Fibroblast of the aortic adventitia (primary cell): ENCODE data around the gene ACTL6B. TPM values are rescaled to one million over a fixed set of nuclear protein-coding genes. Genes with fewer than 3 reads are reported as not detected.
A peak's percentile ranks its signal among the peaks of the same experiment; 100 is the strongest.

ENCODE experiments used
- DNase-seq: peaks from one replicate; pipeline ENCODE4 v3.0.0-alpha.2; 2010; ENCODE audit warnings: low read depth
- H3K4me3 ChIP-seq: 2 replicates; pipeline ENCODE4 v1.5.1; 2011; ENCODE audit warnings: low read depth, mild to moderate bottlenecking, control low read depth, low read length, moderate library complexity
- CTCF ChIP-seq: IDR thresholded peaks from 2 replicates; pipeline ENCODE4 v1.5.1; 2011; ENCODE audit warnings: mild to moderate bottlenecking, low read length, control low read depth, inconsistent platforms; ENCODE audit not compliant: insufficient read depth
- total RNA-seq: library from RNA; depleted of rRNA; stranded (reverse); fragments of >200 nt; gene quantifications from 2 replicates; pipeline ENCODE4 v1.2.3, GENCODE V29; 2012; ENCODE audit warnings: low replicate concordance

Gene ACTL6B
- total RNA-seq, 1 donor = not detected

GRCh38 chr7:100604028-100604975, 51.9 kb downstream of the ACTL6B start:
- peak overlapping the region; percentile 98 for H3K4me3 ChIP-seq
- peak; percentile 33 for TF ChIP-seq CTCF
- peak; percentile 54 for DNase-seq

- peak; percentile 36 for DNase-seq
Observed at GRCh38 chr7:100603726-100604027, 52.6 kb downstream of the ACTL6B start.

DNA sequence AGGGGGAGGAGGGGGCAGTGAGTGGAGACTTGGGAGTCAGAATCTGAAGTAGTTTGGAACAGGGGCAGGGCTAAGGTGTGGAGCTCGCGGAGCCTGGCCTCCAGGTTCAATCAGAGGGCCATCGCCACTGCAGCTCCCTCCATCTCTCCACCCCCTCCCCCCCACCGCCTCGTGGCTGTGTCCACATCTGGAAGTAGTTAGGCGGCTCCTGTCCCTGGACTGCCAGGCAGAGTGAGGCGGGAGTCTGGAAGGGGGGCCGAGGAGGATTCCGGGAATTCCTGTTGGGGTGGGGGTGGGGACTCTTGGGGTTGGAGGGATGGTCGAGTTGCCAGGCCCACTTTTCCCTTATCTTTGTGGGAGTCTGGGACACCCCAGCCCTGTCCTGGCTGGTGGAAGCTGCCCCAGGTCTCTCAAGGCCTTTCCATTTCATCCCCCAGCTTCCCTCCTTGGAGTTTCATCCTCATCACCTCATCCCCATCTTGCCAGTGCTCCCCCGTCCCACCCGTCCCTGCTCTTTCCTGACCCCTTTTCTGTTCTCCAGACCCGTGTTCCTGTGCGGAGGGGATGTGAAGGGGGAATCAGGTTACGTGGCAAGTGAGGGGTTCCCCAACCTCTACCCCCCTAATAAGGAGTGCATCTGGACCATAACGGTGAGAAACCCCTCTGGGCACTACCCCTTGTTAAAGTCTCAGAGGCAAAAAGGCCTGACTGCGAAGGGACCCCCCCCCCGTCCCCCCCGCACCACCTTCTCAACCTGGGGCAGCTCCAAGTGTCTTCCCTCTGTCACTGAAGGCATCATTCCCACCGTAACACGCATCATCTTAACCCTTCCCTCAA, 53.1 kb downstream of the ACTL6B start:
- peak; percentile 88 for DNase-seq
- H3K4me3 ChIP-seq = peak overlapping the region; percentile 98
- TF ChIP-seq CTCF = no peak

More at GRCh38 chr7:100603726-100604027, 52.6 kb downstream of the ACTL6B start:
- no peak for TF ChIP-seq CTCF
- H3K4me3 ChIP-seq = peak overlapping the region; percentile 98

- DNase-seq = no peak
- TF ChIP-seq CTCF = no peak
- H3K4me3 ChIP-seq = no peak overlapping the region
Observed at GRCh38 chr7:100600730-100601038, 55.6 kb downstream of the ACTL6B start.

DNA sequence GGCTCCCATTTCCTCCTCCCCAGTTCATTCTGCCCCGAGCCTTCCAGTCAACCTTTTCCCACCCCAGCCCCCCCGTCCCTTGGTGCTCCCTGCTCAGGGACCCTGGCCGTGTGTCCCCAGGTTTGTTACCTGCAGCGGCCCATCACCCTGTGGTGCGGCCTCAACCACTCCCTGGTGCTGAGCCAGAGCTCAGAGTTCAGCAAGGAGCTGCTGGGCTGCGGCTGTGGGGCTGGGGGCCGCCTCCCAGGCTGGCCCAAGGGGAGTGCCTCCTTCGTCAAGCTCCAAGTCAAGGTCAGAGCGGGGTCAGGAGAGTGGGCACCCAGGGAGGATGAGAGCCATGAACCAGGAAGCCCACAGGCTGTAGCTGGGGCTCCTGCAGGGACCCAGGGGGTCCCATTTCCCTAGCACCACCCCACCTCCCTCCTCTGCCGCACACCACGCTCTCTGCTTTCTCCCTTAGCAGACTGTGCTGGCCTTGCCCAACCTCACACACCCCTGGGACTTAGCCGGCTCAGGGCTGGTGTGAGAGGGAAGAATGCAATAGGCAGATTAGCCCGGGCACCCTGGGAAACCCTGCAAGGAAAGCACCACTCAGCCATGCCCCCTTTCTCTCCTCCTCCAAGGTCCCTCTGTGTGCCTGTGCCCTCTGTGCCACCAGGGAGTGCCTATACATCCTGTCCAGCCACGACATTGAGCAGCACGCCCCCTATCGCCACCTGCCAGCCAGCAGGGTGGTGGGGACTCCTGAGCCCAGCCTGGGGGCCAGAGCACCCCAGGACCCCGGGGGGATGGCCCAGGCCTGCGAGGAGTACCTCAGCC, 56.1 kb downstream of the ACTL6B start:
- TF ChIP-seq CTCF = no peak
- DNase-seq = no peak
- no peak overlapping the region for H3K4me3 ChIP-seq

DNA sequence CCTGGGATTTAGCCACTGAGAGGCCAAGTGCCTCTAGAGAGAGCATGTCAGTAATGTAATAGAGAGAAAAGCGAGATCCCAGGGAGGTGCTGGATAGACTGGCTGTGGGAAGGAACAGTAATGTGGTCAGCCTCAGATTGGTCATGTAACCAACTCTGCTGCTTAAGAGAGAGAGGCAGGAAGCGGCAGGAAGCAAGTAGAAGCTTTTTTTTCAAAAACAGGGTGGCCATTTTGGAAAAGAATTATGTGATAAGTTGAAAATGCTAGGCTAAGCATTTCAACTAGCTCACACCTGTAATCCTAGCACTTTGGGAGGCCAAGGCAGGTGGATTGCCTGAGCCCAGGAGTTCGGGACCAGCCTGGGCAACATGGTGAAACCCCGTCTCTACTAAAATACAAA, 57.8 kb downstream of the ACTL6B start:
- no peak for DNase-seq
- no peak for TF ChIP-seq CTCF
- no peak overlapping the region for H3K4me3 ChIP-seq
